A549 treated with CORT108297 at 1 μM for 4 hours (cell line): ENCODE results near the gene TMEM132C. TPM values are rescaled to one million over a fixed set of nuclear protein-coding genes. Genes with fewer than 3 reads are reported as not detected.

Source experiments
- total RNA-seq: library from RNA; stranded (reverse); fragments of 200-300 nt; extraction: Qiagen RNA extraction; gene quantifications from 5 replicates; pipeline ENCODE4 v1.2.3, GENCODE V29; 2022

Gene TMEM132C
- total RNA-seq, result not detected in 5 replicates

DNA sequence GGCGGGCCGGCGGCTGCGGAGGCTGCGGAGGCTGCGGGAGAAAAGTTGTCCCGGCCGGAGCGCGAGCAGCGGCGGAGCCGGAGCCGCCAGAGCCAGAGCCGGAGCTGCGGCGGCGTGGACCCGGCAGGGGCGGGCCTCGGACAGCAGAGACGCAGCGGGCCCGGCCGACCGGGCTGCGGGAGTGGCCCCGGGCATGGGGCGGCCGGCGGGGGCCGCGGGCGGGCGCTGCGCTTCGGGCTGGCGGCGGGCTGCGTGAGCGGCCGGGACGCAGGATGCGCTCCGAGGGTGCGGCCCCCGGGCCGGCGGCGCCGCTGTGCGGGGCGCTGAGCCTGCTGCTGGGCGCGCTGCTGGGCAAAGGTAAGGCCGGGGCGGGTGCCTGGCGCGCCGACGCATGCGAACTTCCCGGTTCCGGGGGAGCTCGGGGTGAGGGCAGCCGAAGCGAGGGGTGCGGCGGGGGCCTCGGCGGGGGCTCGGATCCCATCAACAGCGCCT, at the start of gene TMEM132C:
Gene TMEM132C, plus strand, starts transcription at position 40 of the 492 bp plus-strand sequence. Its CDS starts 233 bp downstream, at position 273.

